ENCODE data around the gene MMP17.
A peak's percentile ranks its signal among the peaks of the same experiment; 100 is the strongest.

The MMP17 gene

DNA sequence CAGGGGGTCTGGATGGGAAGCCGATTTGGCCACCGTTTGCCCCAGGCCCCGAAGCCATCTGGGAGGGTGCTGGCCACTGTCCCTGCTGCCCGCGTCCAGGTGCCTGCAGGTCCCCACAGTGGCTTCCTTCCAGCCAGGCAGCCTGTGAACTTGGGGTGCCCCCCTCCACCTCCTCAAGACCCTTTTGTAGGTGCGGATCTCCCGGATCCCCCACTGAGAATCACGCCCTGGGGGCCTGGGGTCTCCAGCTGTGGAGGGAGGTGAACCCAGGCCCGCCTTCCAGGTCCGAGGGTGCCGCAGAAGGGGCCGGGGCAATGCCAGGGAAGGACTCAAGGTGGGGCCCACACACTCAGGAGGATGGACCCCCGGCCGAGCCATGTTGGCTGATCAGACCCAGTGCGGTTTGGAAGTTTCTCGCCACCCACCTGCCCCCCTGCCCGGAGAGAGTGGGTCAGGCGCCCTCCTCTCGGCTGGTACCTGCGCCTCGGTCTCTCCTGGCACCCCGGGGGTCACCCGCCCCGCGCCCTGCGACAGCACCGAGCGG, 1.7 kb downstream of the MMP17 start:
- Histone ChIP-seq H3K27me3 (ENCODE audit: control insufficient read depth in 1 of 2, insufficient read depth in 2 of 2, low read length in 2 of 2) (peaks cover 29 to 39% of the 10 kb centered on the region in 2 donors), H3K9me3 (ENCODE audit: control insufficient read depth in 1 of 2, low read length in 2 of 2) (no peaks in the 10 kb centered on the region), H3K4me1 (ENCODE audit: control insufficient read depth in 1 of 2, insufficient read depth in 2 of 2, low read length in 2 of 2) (peaks cover 0 to 18% of the 10 kb centered on the region in 2 donors), H3K9ac (ENCODE audit: low read depth in 1 of 2, low read length in 2 of 2) (no peak overlapping the region), H3K4me3 (ENCODE audit: low read depth in 1 of 2, low read length in 2 of 2) (peak overlapping the region; percentile 22 to 55), H3K27ac (ENCODE audit: low read depth, low read length) (no peak overlapping the region), H3K36me3 (ENCODE audit: control insufficient read depth in 1 of 2, insufficient read depth in 2 of 2, low read length in 2 of 2) (no peaks in the 10 kb centered on the region)

DNA sequence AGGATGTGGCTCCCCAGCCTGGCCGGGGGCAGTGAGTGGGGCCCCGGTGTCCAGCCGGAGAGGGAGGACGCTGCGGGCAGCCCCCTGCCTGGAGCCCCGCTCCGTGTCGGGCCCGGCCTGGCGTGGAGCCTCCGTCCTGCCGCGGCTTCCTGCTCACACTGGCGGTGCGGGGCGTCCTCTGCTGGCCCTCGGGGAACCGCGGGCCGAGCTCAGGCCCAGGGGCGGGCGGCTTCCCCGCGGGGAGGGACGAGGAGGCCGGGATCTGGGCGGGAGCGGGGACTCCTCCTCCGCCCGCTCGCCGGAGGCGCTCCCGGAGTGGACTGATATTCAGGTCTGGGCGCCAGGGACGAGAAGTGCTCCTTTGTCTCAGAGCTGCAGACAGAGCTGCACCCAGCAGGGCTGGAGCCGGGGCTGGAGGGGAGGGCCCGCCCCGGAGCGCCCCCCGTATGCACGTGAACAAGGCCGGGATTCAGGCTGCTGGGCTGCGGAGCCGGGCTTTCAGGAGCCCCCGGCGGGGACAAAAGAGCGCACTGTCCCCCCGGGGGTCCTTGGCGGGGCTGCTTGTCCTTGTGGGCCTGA, 2.2 kb downstream of the MMP17 start:
- peaks cover 29 to 35% of the 10 kb centered on the region in 2 donors for H3K27me3 ChIP-seq (ENCODE audit: control insufficient read depth in 1 of 2, insufficient read depth in 2 of 2, low read length in 2 of 2)

DNA sequence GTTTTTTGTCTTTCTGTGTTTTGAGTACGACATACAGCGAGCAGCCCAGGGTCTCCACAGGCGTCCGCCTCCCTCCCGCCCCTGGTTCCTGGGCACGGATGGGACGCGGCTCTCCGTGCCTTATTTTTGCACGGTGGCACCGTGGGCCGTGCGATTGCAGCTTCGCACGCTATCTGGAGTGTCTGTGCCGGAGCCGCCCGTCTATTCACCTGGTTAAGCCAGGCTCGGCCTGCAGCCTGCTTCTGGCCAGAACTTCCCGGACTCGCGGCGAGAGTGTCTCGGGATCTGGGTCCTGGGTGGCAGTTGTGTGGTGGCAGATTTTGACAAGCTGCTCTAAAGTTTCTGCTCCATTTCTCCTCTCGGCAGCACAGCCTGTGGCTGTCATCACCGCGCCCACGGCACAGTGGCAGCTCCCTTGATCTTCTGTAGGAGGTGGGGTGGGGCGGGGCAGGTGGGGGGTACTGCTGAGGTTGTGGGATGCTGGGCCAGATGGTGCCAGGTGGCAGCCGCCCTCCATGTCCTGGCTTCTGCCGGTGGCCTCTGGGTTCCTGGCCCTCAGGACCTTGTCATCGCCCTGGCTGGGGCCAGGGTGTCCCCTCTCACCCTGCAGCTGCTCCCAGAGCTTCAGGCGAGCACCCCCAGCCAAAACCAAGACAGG, 2.9 kb downstream of the MMP17 start:
- no peaks in the 10 kb centered on the region for H3K36me3 ChIP-seq (ENCODE audit: control insufficient read depth in 1 of 2, insufficient read depth in 2 of 2, low read length in 2 of 2)
- H3K4me1 ChIP-seq (ENCODE audit: control insufficient read depth in 1 of 2, insufficient read depth in 2 of 2, low read length in 2 of 2) = peaks cover 0 to 18% of the 10 kb centered on the region in 2 donors
- H3K27me3 ChIP-seq (ENCODE audit: control insufficient read depth in 1 of 2, insufficient read depth in 2 of 2, low read length in 2 of 2) = peaks cover 29 to 39% of the 10 kb centered on the region in 2 donors
- H3K4me3 ChIP-seq (ENCODE audit: low read depth in 1 of 2, low read length in 2 of 2) = peak overlapping the region; percentile 48 to 55
- no peak overlapping the region for H3K27ac ChIP-seq (ENCODE audit: low read depth, low read length)
- no peaks in the 10 kb centered on the region for H3K9me3 ChIP-seq (ENCODE audit: control insufficient read depth in 1 of 2, low read length in 2 of 2)
- H3K9ac ChIP-seq (ENCODE audit: low read depth in 1 of 2, low read length in 2 of 2) = no peak overlapping the region

More for the DNA sequence above, 2.2 kb downstream of the MMP17 start:
- Histone ChIP-seq H3K4me1 (ENCODE audit: control insufficient read depth in 1 of 2, insufficient read depth in 2 of 2, low read length in 2 of 2) (peaks cover 0 to 18% of the 10 kb centered on the region in 2 donors), H3K9ac (ENCODE audit: low read depth in 1 of 2, low read length in 2 of 2) (no peak overlapping the region), H3K4me3 (ENCODE audit: low read depth in 1 of 2, low read length in 2 of 2) (peak overlapping the region; percentile 51 to 55), H3K9me3 (ENCODE audit: control insufficient read depth in 1 of 2, low read length in 2 of 2) (no peaks in the 10 kb centered on the region), H3K27ac (ENCODE audit: low read depth, low read length) (no peak overlapping the region), H3K36me3 (ENCODE audit: control insufficient read depth in 1 of 2, insufficient read depth in 2 of 2, low read length in 2 of 2) (no peaks in the 10 kb centered on the region)

GRCh38 chr12:131831635-131832041, 3.4 kb downstream of the MMP17 start:
- Histone ChIP-seq H3K9ac (ENCODE audit: low read depth in 1 of 2, low read length in 2 of 2) (no peak overlapping the region), H3K4me1 (ENCODE audit: control insufficient read depth in 1 of 2, insufficient read depth in 2 of 2, low read length in 2 of 2) (peaks cover 0 to 18% of the 10 kb centered on the region in 2 donors)

DNA sequence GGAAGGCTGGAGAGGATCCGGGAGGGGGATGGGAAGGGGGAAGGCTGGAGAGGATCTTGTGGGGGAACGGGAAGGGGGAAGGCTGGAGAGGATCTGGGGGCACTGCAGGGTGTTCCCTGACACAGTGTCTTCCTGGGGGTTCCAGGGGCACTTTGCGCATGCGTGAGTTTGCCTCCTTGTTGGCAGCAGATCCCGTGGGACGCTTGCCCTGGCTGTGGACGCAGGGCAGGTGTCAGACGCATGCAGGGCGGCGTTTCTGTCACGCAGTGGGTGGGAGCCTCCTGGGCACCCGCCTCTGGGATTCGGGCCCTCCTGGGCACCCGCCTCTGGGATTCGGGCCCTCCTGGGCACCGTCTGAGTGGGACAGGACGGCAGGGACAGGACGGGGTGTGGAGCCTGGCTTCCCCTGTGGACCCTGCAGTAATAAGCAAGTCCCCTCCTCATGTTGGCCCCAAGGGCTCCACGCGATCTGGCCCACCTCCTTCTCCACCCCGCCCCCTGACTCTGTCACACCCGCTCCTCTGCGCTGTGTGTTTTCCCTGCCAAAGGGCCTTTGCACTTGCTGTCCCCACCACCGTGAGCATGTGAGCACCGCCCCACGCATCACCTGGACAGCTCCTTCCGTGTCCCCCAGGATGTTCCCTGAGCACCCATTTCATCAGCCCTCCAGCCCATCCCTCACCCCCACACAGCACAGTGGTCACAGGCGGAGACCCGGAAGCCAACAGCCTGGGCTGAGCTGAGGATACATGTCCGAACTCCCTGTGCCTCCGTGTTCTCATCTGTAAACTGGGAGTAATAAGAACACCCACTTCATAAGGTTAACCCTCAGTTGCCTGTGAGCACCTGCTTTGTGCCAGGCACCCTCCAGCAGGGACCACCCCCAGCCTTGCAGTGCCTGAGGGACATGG, 4.4 kb downstream of the MMP17 start:
- H3K4me3 ChIP-seq (ENCODE audit: low read depth in 1 of 2, low read length in 2 of 2) = no peak overlapping the region
- no peak overlapping the region for H3K27ac ChIP-seq (ENCODE audit: low read depth, low read length)
- H3K9me3 ChIP-seq (ENCODE audit: control insufficient read depth in 1 of 2, low read length in 2 of 2) = no peaks in the 10 kb centered on the region
- no peaks in the 10 kb centered on the region for H3K36me3 ChIP-seq (ENCODE audit: control insufficient read depth in 1 of 2, insufficient read depth in 2 of 2, low read length in 2 of 2)
- H3K9ac ChIP-seq (ENCODE audit: low read depth in 1 of 2, low read length in 2 of 2) = no peak overlapping the region
- H3K27me3 ChIP-seq (ENCODE audit: control insufficient read depth in 1 of 2, insufficient read depth in 2 of 2, low read length in 2 of 2) = peaks cover 26 to 35% of the 10 kb centered on the region in 2 donors
- H3K4me1 ChIP-seq (ENCODE audit: control insufficient read depth in 1 of 2, insufficient read depth in 2 of 2, low read length in 2 of 2) = peaks cover 0 to 18% of the 10 kb centered on the region in 2 donors

More at GRCh38 chr12:131831635-131832041, 3.4 kb downstream of the MMP17 start:
- no peak overlapping the region for H3K27ac ChIP-seq (ENCODE audit: low read depth, low read length)
- H3K9me3 ChIP-seq (ENCODE audit: control insufficient read depth in 1 of 2, low read length in 2 of 2) = no peaks in the 10 kb centered on the region
- H3K4me3 ChIP-seq (ENCODE audit: low read depth in 1 of 2, low read length in 2 of 2) = peak overlapping the region; percentile 43
- H3K36me3 ChIP-seq (ENCODE audit: control insufficient read depth in 1 of 2, insufficient read depth in 2 of 2, low read length in 2 of 2) = no peaks in the 10 kb centered on the region
- H3K27me3 ChIP-seq (ENCODE audit: control insufficient read depth in 1 of 2, insufficient read depth in 2 of 2, low read length in 2 of 2) = peaks cover 29 to 39% of the 10 kb centered on the region in 2 donors

- no peak overlapping the region for H3K27ac ChIP-seq (ENCODE audit: low read depth, low read length)
- no peak overlapping the region for H3K4me3 ChIP-seq (ENCODE audit: low read depth in 1 of 2, low read length in 2 of 2)
- peaks cover 0 to 18% of the 10 kb centered on the region in 2 donors for H3K4me1 ChIP-seq (ENCODE audit: control insufficient read depth in 1 of 2, insufficient read depth in 2 of 2, low read length in 2 of 2)
- H3K36me3 ChIP-seq (ENCODE audit: control insufficient read depth in 1 of 2, insufficient read depth in 2 of 2, low read length in 2 of 2) = no peaks in the 10 kb centered on the region
- peaks cover 25 to 35% of the 10 kb centered on the region in 2 donors for H3K27me3 ChIP-seq (ENCODE audit: control insufficient read depth in 1 of 2, insufficient read depth in 2 of 2, low read length in 2 of 2)
- H3K9ac ChIP-seq (ENCODE audit: low read depth in 1 of 2, low read length in 2 of 2) = no peak overlapping the region
- H3K9me3 ChIP-seq (ENCODE audit: control insufficient read depth in 1 of 2, low read length in 2 of 2) = no peaks in the 10 kb centered on the region
Measured at GRCh38 chr12:131833288-131833895, 5.2 kb downstream of the MMP17 start.

GRCh38 chr12:131833896-131834641, 5.9 kb downstream of the MMP17 start:
- H3K4me1 ChIP-seq (ENCODE audit: control insufficient read depth in 1 of 2, insufficient read depth in 2 of 2, low read length in 2 of 2) = peaks cover 0 to 18% of the 10 kb centered on the region in 2 donors

GRCh38 chr12:131834798-131835615, 6.8 kb downstream of the MMP17 start:
- H3K27ac ChIP-seq (ENCODE audit: low read depth, low read length) = no peak overlapping the region
- peaks cover 13 to 25% of the 10 kb centered on the region in 2 donors for H3K27me3 ChIP-seq (ENCODE audit: control insufficient read depth in 1 of 2, insufficient read depth in 2 of 2, low read length in 2 of 2)
- no peaks in the 10 kb centered on the region for H3K9me3 ChIP-seq (ENCODE audit: control insufficient read depth in 1 of 2, low read length in 2 of 2)
- H3K9ac ChIP-seq (ENCODE audit: low read depth in 1 of 2, low read length in 2 of 2) = no peak overlapping the region
- no peak overlapping the region for H3K4me3 ChIP-seq (ENCODE audit: low read depth in 1 of 2, low read length in 2 of 2)
- no peaks in the 10 kb centered on the region for H3K36me3 ChIP-seq (ENCODE audit: control insufficient read depth in 1 of 2, insufficient read depth in 2 of 2, low read length in 2 of 2)
- peaks cover 0 to 13% of the 10 kb centered on the region in 2 donors for H3K4me1 ChIP-seq (ENCODE audit: control insufficient read depth in 1 of 2, insufficient read depth in 2 of 2, low read length in 2 of 2)

More at GRCh38 chr12:131833896-131834641, 5.9 kb downstream of the MMP17 start:
- Histone ChIP-seq H3K27me3 (ENCODE audit: control insufficient read depth in 1 of 2, insufficient read depth in 2 of 2, low read length in 2 of 2) (peaks cover 22 to 35% of the 10 kb centered on the region in 2 donors), H3K27ac (ENCODE audit: low read depth, low read length) (no peak overlapping the region), H3K4me3 (ENCODE audit: low read depth in 1 of 2, low read length in 2 of 2) (no peak overlapping the region), H3K9me3 (ENCODE audit: control insufficient read depth in 1 of 2, low read length in 2 of 2) (no peaks in the 10 kb centered on the region), H3K9ac (ENCODE audit: low read depth in 1 of 2, low read length in 2 of 2) (no peak overlapping the region), H3K36me3 (ENCODE audit: control insufficient read depth in 1 of 2, insufficient read depth in 2 of 2, low read length in 2 of 2) (no peaks in the 10 kb centered on the region)

Measured in duodenal mucosa (tissue), 2 donors.